Mammary epithelial cell (primary cell): ENCODE data around the gene ROMO1.

Source experiments
- EZH2 ChIP-seq: IDR thresholded peaks from 2 replicates; pipeline ENCODE4 v1.6.1; 2012; ENCODE audit warnings: low read length, inconsistent platforms, borderline replicate concordance
- TF ChIP-seq, protein P1 (sequence below), 2 donors: IDR thresholded peaks in 1 of 2; conservative IDR thresholded peaks in 1 of 2; 2 replicates each; pipeline ENCODE4 v1.5.1; 2011 to 2012; ENCODE audit warnings: inconsistent platforms in 2 of 2, low read length in 2 of 2, mild to moderate bottlenecking in 2 of 2, control low read depth in 1 of 2, low read depth in 1 of 2; ENCODE audit not compliant: insufficient read depth in 1 of 2; ENCODE audit errors: extremely low read depth in 1 of 2

GRCh38 chr20:35719717-35720116 is 20.5 kb downstream of the ROMO1 start:
- TF ChIP-seq, protein P1, sequence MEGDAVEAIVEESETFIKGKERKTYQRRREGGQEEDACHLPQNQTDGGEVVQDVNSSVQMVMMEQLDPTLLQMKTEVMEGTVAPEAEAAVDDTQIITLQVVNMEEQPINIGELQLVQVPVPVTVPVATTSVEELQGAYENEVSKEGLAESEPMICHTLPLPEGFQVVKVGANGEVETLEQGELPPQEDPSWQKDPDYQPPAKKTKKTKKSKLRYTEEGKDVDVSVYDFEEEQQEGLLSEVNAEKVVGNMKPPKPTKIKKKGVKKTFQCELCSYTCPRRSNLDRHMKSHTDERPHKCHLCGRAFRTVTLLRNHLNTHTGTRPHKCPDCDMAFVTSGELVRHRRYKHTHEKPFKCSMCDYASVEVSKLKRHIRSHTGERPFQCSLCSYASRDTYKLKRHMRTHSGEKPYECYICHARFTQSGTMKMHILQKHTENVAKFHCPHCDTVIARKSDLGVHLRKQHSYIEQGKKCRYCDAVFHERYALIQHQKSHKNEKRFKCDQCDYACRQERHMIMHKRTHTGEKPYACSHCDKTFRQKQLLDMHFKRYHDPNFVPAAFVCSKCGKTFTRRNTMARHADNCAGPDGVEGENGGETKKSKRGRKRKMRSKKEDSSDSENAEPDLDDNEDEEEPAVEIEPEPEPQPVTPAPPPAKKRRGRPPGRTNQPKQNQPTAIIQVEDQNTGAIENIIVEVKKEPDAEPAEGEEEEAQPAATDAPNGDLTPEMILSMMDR (conservative IDR thresholded peaks at IDR 0.05 in 1 of 2, IDR thresholded peaks at IDR 0.05 in 1 of 2; ENCODE audit: extremely low read depth in 1 of 2, insufficient read depth in 1 of 2, low read depth in 1 of 2, low read length in 2 of 2) = no peak
- no peak for TF ChIP-seq EZH2
